ENCODE results near the gene MYO19.

MYO19 gene

GRCh38 chr17:36475346-36475970, 59.2 kb downstream of the MYO19 start:
- Histone ChIP-seq H3K9me3 (ENCODE audit: low read length) (no peaks in the 10 kb centered on the region), H3K4me3 (ENCODE audit: low read depth in 1 of 2, low read length in 2 of 2) (no peak overlapping the region), H3K9ac (ENCODE audit: low read length) (no peak overlapping the region), H3K27ac (ENCODE audit: low read depth, low read length) (no peak overlapping the region), H3K4me1 (ENCODE audit: insufficient read depth, low read length) (no peaks in the 10 kb centered on the region), H3K36me3 (ENCODE audit: insufficient read depth, low read length) (no peaks in the 10 kb centered on the region), H3K27me3 (ENCODE audit: control insufficient read depth in 1 of 2, insufficient read depth in 2 of 2, low read length in 2 of 2) (no peaks in the 10 kb centered on the region)

GRCh38 chr17:36474571-36474970, 60.1 kb downstream of the MYO19 start:
- Histone ChIP-seq H3K27me3 (ENCODE audit: control insufficient read depth in 1 of 2, insufficient read depth in 2 of 2, low read length in 2 of 2) (no peaks in the 10 kb centered on the region), H3K27ac (ENCODE audit: low read depth, low read length) (no peak overlapping the region), H3K9me3 (ENCODE audit: low read length) (no peaks in the 10 kb centered on the region), H3K4me3 (ENCODE audit: low read depth in 1 of 2, low read length in 2 of 2) (no peak overlapping the region), H3K9ac (ENCODE audit: low read length) (no peak overlapping the region), H3K4me1 (ENCODE audit: insufficient read depth, low read length) (no peaks in the 10 kb centered on the region), H3K36me3 (ENCODE audit: insufficient read depth, low read length) (no peaks in the 10 kb centered on the region)

- Histone ChIP-seq H3K27ac (ENCODE audit: low read depth, low read length) (no peak overlapping the region), H3K27me3 (ENCODE audit: control insufficient read depth in 1 of 2, insufficient read depth in 2 of 2, low read length in 2 of 2) (peaks cover under 1 to 3% of the 10 kb centered on the region in 2 donors), H3K4me3 (ENCODE audit: low read depth in 1 of 2, low read length in 2 of 2) (no peak overlapping the region), H3K36me3 (ENCODE audit: insufficient read depth, low read length) (no peaks in the 10 kb centered on the region), H3K9ac (ENCODE audit: low read length) (no peak overlapping the region), H3K4me1 (ENCODE audit: insufficient read depth, low read length) (no peaks in the 10 kb centered on the region), H3K9me3 (ENCODE audit: low read length) (no peaks in the 10 kb centered on the region)
Observed at GRCh38 chr17:36470499-36470898, 64.2 kb downstream of the MYO19 start.

- H3K27ac ChIP-seq (ENCODE audit: low read depth, low read length): no peak overlapping the region
- H3K9me3 ChIP-seq (ENCODE audit: low read length): no peaks in the 10 kb centered on the region
- peaks cover 9 to 10% of the 10 kb centered on the region in 2 donors for H3K27me3 ChIP-seq (ENCODE audit: control insufficient read depth in 1 of 2, insufficient read depth in 2 of 2, low read length in 2 of 2)
- H3K9ac ChIP-seq (ENCODE audit: low read length): no peak overlapping the region
- H3K4me3 ChIP-seq (ENCODE audit: low read depth in 1 of 2, low read length in 2 of 2): no peak overlapping the region
- H3K36me3 ChIP-seq (ENCODE audit: insufficient read depth, low read length): no peaks in the 10 kb centered on the region
- no peaks in the 10 kb centered on the region for H3K4me1 ChIP-seq (ENCODE audit: insufficient read depth, low read length)
Observed at GRCh38 chr17:36469733-36470132, 64.9 kb downstream of the MYO19 start.

GRCh38 chr17:36468903-36469635, 65.6 kb downstream of the MYO19 start:
- Histone ChIP-seq H3K36me3 (ENCODE audit: insufficient read depth, low read length) (no peaks in the 10 kb centered on the region), H3K27me3 (ENCODE audit: control insufficient read depth in 1 of 2, insufficient read depth in 2 of 2, low read length in 2 of 2) (peaks cover 12 to 17% of the 10 kb centered on the region in 2 donors), H3K9ac (ENCODE audit: low read length) (no peak overlapping the region), H3K4me1 (ENCODE audit: insufficient read depth, low read length) (no peaks in the 10 kb centered on the region), H3K4me3 (ENCODE audit: low read depth in 1 of 2, low read length in 2 of 2) (no peak overlapping the region), H3K27ac (ENCODE audit: low read depth, low read length) (no peak overlapping the region), H3K9me3 (ENCODE audit: low read length) (no peaks in the 10 kb centered on the region)

- Histone ChIP-seq H3K27ac (ENCODE audit: low read depth, low read length) (no peak overlapping the region), H3K4me1 (ENCODE audit: insufficient read depth, low read length) (no peaks in the 10 kb centered on the region), H3K36me3 (ENCODE audit: insufficient read depth, low read length) (no peaks in the 10 kb centered on the region), H3K4me3 (ENCODE audit: low read depth in 1 of 2, low read length in 2 of 2) (no peak overlapping the region), H3K27me3 (ENCODE audit: control insufficient read depth in 1 of 2, insufficient read depth in 2 of 2, low read length in 2 of 2) (peaks cover 22 to 25% of the 10 kb centered on the region in 2 donors), H3K9ac (ENCODE audit: low read length) (no peak overlapping the region), H3K9me3 (ENCODE audit: low read length) (no peaks in the 10 kb centered on the region)
Observed at GRCh38 chr17:36464765-36465088, 69.9 kb downstream of the MYO19 start.

- Histone ChIP-seq H3K9ac (ENCODE audit: low read length) (no peak overlapping the region), H3K4me1 (ENCODE audit: insufficient read depth, low read length) (no peaks in the 10 kb centered on the region), H3K27me3 (ENCODE audit: control insufficient read depth in 1 of 2, insufficient read depth in 2 of 2, low read length in 2 of 2) (peaks cover 22 to 25% of the 10 kb centered on the region in 2 donors), H3K36me3 (ENCODE audit: insufficient read depth, low read length) (no peaks in the 10 kb centered on the region), H3K27ac (ENCODE audit: low read depth, low read length) (no peak overlapping the region), H3K9me3 (ENCODE audit: low read length) (no peaks in the 10 kb centered on the region), H3K4me3 (ENCODE audit: low read depth in 1 of 2, low read length in 2 of 2) (no peak overlapping the region)
Observed at GRCh38 chr17:36463916-36464764, 70.5 kb downstream of the MYO19 start.

- peaks cover 22 to 25% of the 10 kb centered on the region in 2 donors for H3K27me3 ChIP-seq (ENCODE audit: control insufficient read depth in 1 of 2, insufficient read depth in 2 of 2, low read length in 2 of 2)
- H3K4me1 ChIP-seq (ENCODE audit: insufficient read depth, low read length): no peaks in the 10 kb centered on the region
- no peak overlapping the region for H3K9ac ChIP-seq (ENCODE audit: low read length)
- no peaks in the 10 kb centered on the region for H3K9me3 ChIP-seq (ENCODE audit: low read length)
- no peak overlapping the region for H3K27ac ChIP-seq (ENCODE audit: low read depth, low read length)
- no peaks in the 10 kb centered on the region for H3K36me3 ChIP-seq (ENCODE audit: insufficient read depth, low read length)
- no peak overlapping the region for H3K4me3 ChIP-seq (ENCODE audit: low read depth in 1 of 2, low read length in 2 of 2)
Observed at GRCh38 chr17:36461330-36462110, 73.1 kb downstream of the MYO19 start.

GRCh38 chr17:36460265-36460937, 74.3 kb downstream of the MYO19 start:
- no peaks in the 10 kb centered on the region for H3K4me1 ChIP-seq (ENCODE audit: insufficient read depth, low read length)
- peaks cover 20 to 21% of the 10 kb centered on the region in 2 donors for H3K27me3 ChIP-seq (ENCODE audit: control insufficient read depth in 1 of 2, insufficient read depth in 2 of 2, low read length in 2 of 2)

GRCh38 chr17:36459601-36460000, 75.1 kb downstream of the MYO19 start:
- no peak overlapping the region for H3K4me3 ChIP-seq (ENCODE audit: low read depth in 1 of 2, low read length in 2 of 2)
- no peak overlapping the region for H3K9ac ChIP-seq (ENCODE audit: low read length)
- H3K4me1 ChIP-seq (ENCODE audit: insufficient read depth, low read length): no peaks in the 10 kb centered on the region

More at GRCh38 chr17:36460265-36460937, 74.3 kb downstream of the MYO19 start:
- Histone ChIP-seq H3K9me3 (ENCODE audit: low read length) (no peaks in the 10 kb centered on the region), H3K36me3 (ENCODE audit: insufficient read depth, low read length) (no peaks in the 10 kb centered on the region), H3K27ac (ENCODE audit: low read depth, low read length) (no peak overlapping the region), H3K9ac (ENCODE audit: low read length) (no peak overlapping the region), H3K4me3 (ENCODE audit: low read depth in 1 of 2, low read length in 2 of 2) (no peak overlapping the region)

More at GRCh38 chr17:36459601-36460000, 75.1 kb downstream of the MYO19 start:
- H3K27ac ChIP-seq (ENCODE audit: low read depth, low read length): no peak overlapping the region
- peaks cover 12 to 13% of the 10 kb centered on the region in 2 donors for H3K27me3 ChIP-seq (ENCODE audit: control insufficient read depth in 1 of 2, insufficient read depth in 2 of 2, low read length in 2 of 2)
- H3K9me3 ChIP-seq (ENCODE audit: low read length): no peaks in the 10 kb centered on the region
- no peaks in the 10 kb centered on the region for H3K36me3 ChIP-seq (ENCODE audit: insufficient read depth, low read length)

All from muscle layer of colon (tissue), 2 donors.